A673 (cell line): ENCODE results near the gene SENP7. TPM values are rescaled to one million over a fixed set of nuclear protein-coding genes. Genes with fewer than 3 reads are reported as not detected.

ENCODE experiments used
- BruUV-seq: library from RNA; stranded (reverse); fragments of 400-500 nt; replicated peaks from 2 replicates; lab custom pipeline; 2021; lab: Mats Ljungman, UMichigan
- CTCF ChIA-PET: fragments of 300-600 bp; sonication (Branson Sonifier 250); formaldehyde crosslinking; loops from one replicate; lab custom pipeline; 2022; ENCODE audit warnings: antibody characterized with exemption; lab: Charles Lee
- POLR2A ChIA-PET: fragments of 300-600 bp; sonication (Branson Sonifier 250); formaldehyde crosslinking; loops from one replicate; lab custom pipeline; 2022; ENCODE audit warnings: antibody characterized with exemption; ENCODE audit not compliant: low non-redundant PET; lab: Charles Lee
- DNase-seq: peaks from one replicate; pipeline ENCODE4 v3.0.0-alpha.2; 2015; ENCODE audit warnings: low spot score
- H3K27ac ChIP-seq: fragments of 200-600 bp; sonication (generic); 2 replicates; pipeline ENCODE4 v1.5.1; 2016; ENCODE audit warnings: mixed run types, low read depth, mild to moderate bottlenecking, mixed read lengths, antibody characterized with exemption, low read length; ENCODE audit not compliant: poor library complexity, severe bottlenecking
- H3K27me3 ChIP-seq: fragments of 200-600 bp; sonication (generic); replicated peaks from 2 replicates; pipeline ENCODE4 v1.6.1; 2017; ENCODE audit warnings: mixed run types, low read depth, mild to moderate bottlenecking, mixed read lengths, antibody characterized with exemption, low read length; ENCODE audit not compliant: insufficient read depth, poor library complexity
- H3K36me3 ChIP-seq: fragments of 200-600 bp; sonication (generic); 2 replicates; pipeline ENCODE4 v1.6.1; 2016; ENCODE audit warnings: mixed run types, mild to moderate bottlenecking, mixed read lengths, antibody characterized with exemption, low read length; ENCODE audit not compliant: insufficient read depth, poor library complexity, severe bottlenecking
- H3K4me1 ChIP-seq: fragments of 200-600 bp; sonication (generic); 2 replicates; pipeline ENCODE4 v1.6.1; 2017; ENCODE audit warnings: mixed run types, mild to moderate bottlenecking, mixed read lengths, antibody characterized with exemption, low read length; ENCODE audit not compliant: insufficient read depth, poor library complexity, severe bottlenecking
- H3K4me3 ChIP-seq: fragments of 200-600 bp; sonication (generic); 2 replicates; pipeline ENCODE4 v1.5.1; 2016; ENCODE audit warnings: low read depth, mixed run types, mild to moderate bottlenecking, mixed read lengths, low read length; ENCODE audit not compliant: poor library complexity, severe bottlenecking
- H3K9me3 ChIP-seq: fragments of 200-600 bp; sonication (generic); 2 replicates; pipeline ENCODE4 v1.6.1; 2016; ENCODE audit warnings: mixed run types, low read depth, mild to moderate bottlenecking, mixed read lengths, antibody characterized with exemption, low read length; ENCODE audit not compliant: poor library complexity, severe bottlenecking
- EZH2 ChIP-seq: fragments of 200-600 bp; sonication (generic); IDR thresholded peaks from 2 replicates; pipeline ENCODE4 v1.6.1; 2017; ENCODE audit warnings: borderline replicate concordance, low read depth, mild to moderate bottlenecking, mixed read lengths, antibody characterized with exemption, low read length; ENCODE audit not compliant: poor library complexity, severe bottlenecking
- intact Hi-C: fragments of 100-400 bp; cut with micrococcal nuclease; formaldehyde crosslinking; loops from one replicate; pipeline ENCODE4 v1.10.0; 2022; ENCODE audit not compliant: unreplicated experiment
- total RNA-seq: library from RNA; stranded (reverse); gene quantifications from 2 replicates; pipeline ENCODE4 v1.2.3, GENCODE V29; 2021
- TF ChIP-seq, protein P1 (sequence below): fragments of 300-800, 200-600 bp; sonication (generic); conservative IDR thresholded peaks from 2 replicates; pipeline ENCODE4 v1.5.1; 2017; ENCODE audit warnings: low read depth, mild to moderate bottlenecking, antibody characterized with exemption, low read length, moderate library complexity, mixed read lengths

The SENP7 gene
- total RNA-seq, 1 experiment from 2014 or later, result 10.2 TPM

DNA sequence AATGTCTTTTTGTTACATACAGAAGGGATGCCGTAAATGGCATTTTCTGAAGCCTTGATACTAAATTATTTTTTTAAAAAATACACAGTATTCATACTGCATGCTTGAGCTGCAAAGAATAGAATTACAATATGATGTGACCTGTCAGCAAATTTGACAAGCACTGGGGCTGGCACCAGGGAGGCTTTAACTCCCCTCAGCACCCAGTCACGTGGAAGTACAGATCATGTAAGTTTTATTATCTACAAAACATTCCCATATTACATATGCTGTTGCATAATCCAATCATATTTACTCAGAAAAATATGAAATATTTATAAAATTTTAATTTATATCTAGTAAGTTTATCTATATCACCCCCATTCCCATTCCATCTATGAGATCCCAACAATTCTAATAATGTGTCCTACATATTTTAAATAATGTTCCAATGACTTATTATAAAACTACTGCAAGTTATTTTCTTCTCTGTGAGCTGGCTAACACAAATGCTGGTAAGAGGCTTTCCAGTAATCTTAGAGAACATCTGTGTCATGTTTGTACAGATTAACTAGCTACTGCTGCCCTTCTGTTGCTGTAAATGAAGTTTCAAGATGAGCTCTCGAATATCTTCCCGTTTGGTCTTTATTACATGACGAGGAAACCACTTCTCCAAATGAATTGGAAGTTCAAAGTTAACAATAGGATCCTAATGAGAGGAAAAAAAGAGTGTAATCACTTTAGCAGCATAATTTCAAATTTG, 187.4 kb downstream of the SENP7 start:
- no peak for TF ChIP-seq EZH2
- TF ChIP-seq, protein P1, sequence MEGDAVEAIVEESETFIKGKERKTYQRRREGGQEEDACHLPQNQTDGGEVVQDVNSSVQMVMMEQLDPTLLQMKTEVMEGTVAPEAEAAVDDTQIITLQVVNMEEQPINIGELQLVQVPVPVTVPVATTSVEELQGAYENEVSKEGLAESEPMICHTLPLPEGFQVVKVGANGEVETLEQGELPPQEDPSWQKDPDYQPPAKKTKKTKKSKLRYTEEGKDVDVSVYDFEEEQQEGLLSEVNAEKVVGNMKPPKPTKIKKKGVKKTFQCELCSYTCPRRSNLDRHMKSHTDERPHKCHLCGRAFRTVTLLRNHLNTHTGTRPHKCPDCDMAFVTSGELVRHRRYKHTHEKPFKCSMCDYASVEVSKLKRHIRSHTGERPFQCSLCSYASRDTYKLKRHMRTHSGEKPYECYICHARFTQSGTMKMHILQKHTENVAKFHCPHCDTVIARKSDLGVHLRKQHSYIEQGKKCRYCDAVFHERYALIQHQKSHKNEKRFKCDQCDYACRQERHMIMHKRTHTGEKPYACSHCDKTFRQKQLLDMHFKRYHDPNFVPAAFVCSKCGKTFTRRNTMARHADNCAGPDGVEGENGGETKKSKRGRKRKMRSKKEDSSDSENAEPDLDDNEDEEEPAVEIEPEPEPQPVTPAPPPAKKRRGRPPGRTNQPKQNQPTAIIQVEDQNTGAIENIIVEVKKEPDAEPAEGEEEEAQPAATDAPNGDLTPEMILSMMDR, result no peak
- no TSS peak for BruUV-seq
- DNase-seq, result no peak
- Histone ChIP-seq H3K4me1 (no peaks in the 10 kb centered on the region), H3K27ac (no peak overlapping the region), H3K36me3 (no peaks in the 10 kb centered on the region), H3K27me3 (no peaks in the 10 kb centered on the region), H3K9me3 (no peaks in the 10 kb centered on the region), H3K4me3 (no peak overlapping the region)
- CTCF ChIA-PET, result no interaction called here
- POLR2A ChIA-PET, result no interaction called here
- intact Hi-C loops, result no loop called here

DNA sequence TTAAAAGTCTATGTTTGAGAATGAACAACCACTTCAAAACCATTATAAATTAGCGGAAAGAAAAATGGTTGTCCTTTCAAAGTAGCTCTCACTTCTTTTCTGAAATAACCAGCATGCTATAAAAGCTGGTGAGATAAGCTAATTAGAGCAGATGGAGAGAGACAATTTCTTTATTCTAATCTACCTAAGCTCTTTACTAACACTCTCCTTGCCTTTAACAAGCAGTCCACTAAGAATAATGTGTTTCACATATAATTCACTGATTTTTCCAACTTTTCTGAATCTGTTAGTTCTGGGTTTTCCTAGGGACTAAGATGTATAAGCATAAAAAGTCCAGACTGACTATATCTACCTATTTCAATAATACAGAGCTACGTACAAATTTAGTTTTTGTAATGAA, 192.5 kb downstream of the SENP7 start, which contains the start of gene IMPG2:
Gene IMPG2 (minus strand): TSS at position 101 of the 400 bp plus-strand sequence. CDS start 203 bp downstream, outside the sequence.
- intact Hi-C loops, result no loop called here
- Histone ChIP-seq H3K36me3 (no peaks in the 10 kb centered on the region), H3K4me1 (no peaks in the 10 kb centered on the region), H3K9me3 (no peaks in the 10 kb centered on the region), H3K4me3 (no peak within 1 kb of the TSS), H3K27me3 (no peaks in the 10 kb centered on the region), H3K27ac (no peak within 1 kb of the TSS)
- TF ChIP-seq EZH2, result no peak
- TF ChIP-seq, protein P1, result no peak
- ChIA-PET CTCF (no interaction called here), POLR2A (no interaction called here)
- no peak for DNase-seq
- no TSS peak for BruUV-seq

DNA sequence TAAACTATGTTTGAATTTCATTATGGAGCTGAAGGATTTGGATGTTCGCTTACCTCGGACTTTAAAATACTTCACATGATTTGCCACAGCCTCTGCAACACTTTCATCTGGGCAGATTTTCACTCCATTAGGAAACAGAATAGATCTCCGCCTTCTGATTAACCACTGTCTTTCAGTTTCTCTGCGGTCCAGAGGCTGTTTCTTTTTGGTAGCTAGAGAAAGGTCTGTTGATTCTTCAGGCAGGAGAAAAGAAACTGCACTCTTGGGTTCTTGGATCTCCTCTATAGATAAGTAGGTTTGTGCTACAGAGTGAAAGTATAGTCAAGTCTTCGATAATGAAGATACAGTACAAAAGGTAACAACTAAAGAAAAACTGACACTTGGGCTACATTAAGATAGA, 193.5 kb downstream of the SENP7 start:
- no peak for TF ChIP-seq EZH2
- TF ChIP-seq, protein P1, result no peak
- BruUV-seq, result no TSS peak
- Histone ChIP-seq H3K36me3 (no peaks in the 10 kb centered on the region), H3K4me3 (no peak overlapping the region), H3K27ac (no peak overlapping the region), H3K27me3 (no peaks in the 10 kb centered on the region), H3K9me3 (no peaks in the 10 kb centered on the region), H3K4me1 (no peaks in the 10 kb centered on the region)
- ChIA-PET CTCF (no interaction called here), POLR2A (no interaction called here)
- DNase-seq, result no peak
- intact Hi-C loops, result no loop called here
